NCI-H69 (cell line): Measurements from ENCODE around the gene CYP4Z1.
A peak's percentile ranks its signal among the peaks of the same experiment; 100 is the strongest.
"Not testable (repeated sequence)": the region's sequence is repeated elsewhere in the genome, so short reads cannot be mapped to it uniquely, and the experiment has no call there.

Experiments
- DNase-seq: peaks from one replicate; lab custom pipeline; 2025; lab: John Stamatoyannopoulos, UW

Gene CYP4Z1

GRCh38 chr1:47067097-47067594 lies at the start of gene CYP4Z1:
Gene CYP4Z1 (plus strand): TSS chr1:47067231. CDS start chr1:47067491, 260 bp downstream.
- DNase-seq: no peak

DNA sequence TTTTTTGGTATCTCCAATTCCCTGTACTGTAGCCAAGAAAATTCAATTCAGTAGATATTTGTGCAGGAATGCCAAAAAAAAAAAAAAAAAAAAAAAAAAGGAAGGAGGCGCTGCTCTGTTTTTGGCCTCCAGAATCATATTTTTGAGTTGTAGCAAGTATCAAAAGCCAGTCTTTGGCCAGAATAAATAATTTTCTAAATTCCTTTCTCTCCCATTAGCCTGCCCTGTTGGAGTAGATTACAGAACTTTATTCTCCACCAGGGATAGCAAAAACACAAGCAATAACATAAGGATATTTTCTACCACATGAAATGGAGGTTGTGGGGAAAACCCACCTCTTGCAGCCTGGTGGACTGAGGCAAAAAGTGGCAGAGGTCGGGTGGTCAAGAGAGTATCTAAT lies 46.0 kb upstream of the CYP4Z1 start:
- DNase-seq: no peak

DNA sequence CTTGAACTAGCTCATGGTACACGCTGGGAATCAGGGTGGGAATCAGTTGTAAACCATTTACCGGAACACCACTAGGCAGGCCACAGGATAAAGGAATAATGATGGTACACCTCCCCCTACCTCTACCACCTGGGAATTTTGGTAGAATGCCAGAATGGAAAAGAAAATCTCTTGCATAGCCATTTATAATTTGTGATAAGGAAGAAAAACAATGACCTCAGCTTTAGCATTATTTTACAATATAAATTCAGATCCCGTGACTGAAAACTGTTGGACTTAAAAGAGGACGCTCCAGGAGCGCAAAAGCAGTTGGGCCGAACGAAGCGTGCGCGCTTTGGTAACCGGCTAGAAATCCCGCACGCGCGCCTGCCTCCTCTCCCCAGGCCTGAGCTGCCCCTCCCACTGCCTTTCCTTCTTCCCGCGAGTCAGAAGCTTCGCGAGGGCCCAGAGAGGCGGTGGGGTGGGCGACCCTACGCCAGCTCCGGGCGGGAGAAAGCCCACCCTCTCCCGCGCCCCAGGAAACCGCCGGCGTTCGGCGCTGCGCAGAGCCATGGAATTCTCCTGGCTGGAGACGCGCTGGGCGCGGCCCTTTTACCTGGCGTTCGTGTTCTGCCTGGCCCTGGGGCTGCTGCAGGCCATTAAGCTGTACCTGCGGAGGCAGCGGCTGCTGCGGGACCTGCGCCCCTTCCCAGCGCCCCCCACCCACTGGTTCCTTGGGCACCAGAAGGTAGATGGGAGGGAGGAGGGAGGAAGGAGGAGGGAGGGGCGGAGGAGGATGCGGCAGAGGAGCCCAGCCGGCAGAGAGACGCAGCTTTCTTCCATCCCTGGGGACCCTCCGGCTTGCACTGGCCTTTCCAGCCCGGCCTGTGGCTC lies 43.5 kb upstream of the CYP4Z1 start, which contains the start of gene CYP4X1:
Gene CYP4X1 (plus strand): TSS at position 402 of the 873 bp plus-strand sequence. CDS start 149 bp downstream, at position 551.
- DNase-seq: peak; percentile 22

DNA sequence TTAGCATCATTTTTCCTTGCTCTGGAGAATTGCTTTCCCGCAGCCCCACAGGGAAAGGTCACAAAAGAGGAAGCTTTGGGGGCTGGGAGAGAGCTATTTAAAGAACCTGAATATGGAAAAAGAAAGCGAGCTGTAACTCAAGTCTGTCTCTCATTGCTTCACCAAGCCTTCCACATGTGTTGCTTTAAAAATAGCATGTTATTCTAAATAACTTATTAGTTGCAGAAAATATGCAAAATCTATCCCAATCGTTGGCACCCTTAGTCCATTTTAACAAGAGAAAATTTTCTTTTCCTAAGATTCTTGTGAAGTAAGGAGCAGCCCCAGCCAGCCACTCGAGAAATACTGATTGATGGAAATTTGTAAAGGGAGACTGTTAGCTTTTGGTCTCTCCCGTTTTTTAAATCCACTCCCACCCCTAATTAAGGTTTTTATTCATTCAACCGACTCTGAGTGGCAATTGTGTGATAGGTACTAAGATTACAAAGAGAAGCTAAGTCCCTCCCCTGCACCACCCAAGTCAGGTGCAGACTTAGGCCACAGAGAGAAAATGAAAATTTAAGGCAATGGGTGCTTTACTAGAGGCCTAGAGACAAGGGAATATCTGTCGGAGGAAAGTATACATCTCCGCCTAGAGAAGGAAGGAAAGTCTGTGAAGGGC lies 42.8 kb upstream of the CYP4Z1 start:
- DNase-seq: no peak

DNA sequence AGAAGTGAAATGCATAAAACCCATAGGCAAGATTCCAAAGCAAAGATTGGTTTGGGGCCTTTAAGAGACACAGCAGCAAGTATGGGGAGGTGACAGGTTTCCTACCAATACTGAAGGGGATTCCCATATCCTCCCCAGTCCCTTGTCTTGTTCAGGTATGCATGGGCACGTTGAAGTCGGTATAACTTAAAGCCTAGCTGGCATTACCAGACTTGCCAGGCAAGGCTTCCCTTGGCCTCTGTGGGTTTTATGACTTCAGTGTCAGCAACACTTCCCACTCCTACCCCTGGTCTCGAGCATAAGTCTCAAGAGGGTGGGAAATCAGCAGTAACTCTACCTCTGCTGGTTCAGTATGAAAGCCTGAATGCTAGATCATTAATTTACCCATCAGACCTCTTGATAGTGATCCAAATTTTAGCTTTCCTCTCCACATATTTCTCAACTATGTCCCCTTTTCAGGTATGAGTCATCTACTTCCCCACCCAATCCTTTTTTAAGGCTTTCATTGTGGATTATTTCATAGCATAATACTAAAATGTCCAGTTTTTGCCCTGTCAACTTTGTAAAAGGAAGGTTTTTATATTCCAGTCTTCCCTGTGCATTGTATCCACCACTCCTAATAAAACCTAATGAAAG lies 36.7 kb upstream of the CYP4Z1 start:
- DNase-seq: no peak

DNA sequence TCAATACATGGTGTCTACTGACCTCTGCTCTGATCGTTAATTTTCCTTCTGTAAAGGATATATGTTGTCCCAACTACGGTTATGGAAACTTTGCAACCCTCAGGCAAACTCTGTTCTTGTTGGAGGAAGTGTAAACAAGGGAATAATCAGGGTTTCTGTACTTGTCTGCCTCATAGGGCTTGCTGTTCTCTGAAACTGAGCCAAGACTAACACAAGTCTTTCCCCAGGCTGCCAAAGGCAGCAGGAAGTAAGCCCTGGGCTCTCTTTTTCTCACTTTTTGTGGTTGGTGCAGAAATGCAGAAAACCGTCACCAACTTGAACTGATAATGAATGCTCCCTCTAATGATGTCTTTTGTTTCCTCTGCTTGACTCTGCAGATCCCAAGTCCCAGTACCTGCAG lies 36.0 kb upstream of the CYP4Z1 start:
- no peak for DNase-seq

GRCh38 chr1:47031585-47031984 lies 35.4 kb upstream of the CYP4Z1 start:
- no peak for DNase-seq

GRCh38 chr1:47036764-47037163 lies 30.3 kb upstream of the CYP4Z1 start:
- no peak for DNase-seq

DNA sequence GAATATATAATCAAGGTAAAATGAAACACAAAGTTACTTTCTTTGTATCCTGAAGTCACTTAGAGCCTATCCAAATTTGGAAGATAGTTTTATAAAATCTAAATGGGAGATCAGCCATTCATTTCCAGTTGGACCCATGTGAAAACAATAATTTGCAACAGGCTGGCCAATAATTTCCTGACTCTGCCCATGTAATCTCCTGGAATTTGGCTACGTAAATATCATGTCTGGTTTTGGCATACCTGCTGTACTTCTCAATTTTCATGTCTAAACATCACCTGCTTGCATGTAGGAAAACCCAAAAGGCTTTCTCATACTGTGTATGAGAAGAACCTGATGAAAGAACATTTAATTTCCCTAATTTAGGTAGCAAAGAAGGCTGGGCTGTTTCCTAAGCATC lies 7.7 kb upstream of the CYP4Z1 start:
- DNase-seq: no peak

GRCh38 chr1:47069080-47069479 lies 2.0 kb downstream of the CYP4Z1 start:
- DNase-seq: not testable (repeated sequence)

DNA sequence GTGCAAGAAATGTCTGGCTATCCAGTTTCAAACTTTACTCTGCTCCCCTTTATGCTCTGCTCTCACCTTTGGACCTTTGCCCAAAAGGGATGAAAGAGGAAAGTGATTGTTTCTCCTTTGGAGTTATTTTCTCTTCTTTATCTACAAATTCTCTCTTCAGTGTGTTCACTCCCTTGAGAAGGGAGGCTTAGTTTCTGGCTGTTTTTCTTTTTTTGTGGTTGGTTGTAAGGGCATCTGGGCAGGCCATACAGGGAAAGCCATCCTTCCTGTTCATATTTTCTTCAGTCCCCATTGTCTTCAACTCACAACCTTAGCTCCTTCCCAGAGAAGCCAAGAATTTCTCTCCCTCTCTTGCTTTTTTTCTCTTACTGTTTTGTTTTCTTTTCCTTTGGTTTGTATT lies 2.5 kb downstream of the CYP4Z1 start:
- not testable (repeated sequence) for DNase-seq

DNA sequence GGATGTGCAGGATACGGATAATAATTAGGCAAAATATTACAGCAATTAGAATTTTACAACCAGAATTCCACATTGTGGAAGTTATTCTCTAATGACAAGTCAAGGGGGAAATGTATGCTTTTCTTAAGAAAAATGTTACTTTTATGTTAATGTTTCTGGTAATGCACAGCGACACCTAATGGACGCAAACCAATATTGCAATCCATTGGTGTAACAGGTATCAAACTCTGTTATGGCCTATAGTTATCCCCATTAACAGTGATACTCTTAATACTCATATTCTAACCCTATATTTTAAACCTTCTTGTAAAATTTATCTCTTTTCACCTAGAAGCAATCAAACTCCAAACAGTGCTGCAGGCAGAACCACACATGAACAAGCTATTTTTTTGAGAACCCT lies 22.3 kb downstream of the CYP4Z1 start:
- DNase-seq: peak; percentile 10

GRCh38 chr1:47091476-47091875 lies 24.4 kb downstream of the CYP4Z1 start:
- not testable (repeated sequence) for DNase-seq

GRCh38 chr1:47104816-47105215 lies 37.8 kb downstream of the CYP4Z1 start:
- DNase-seq: no peak

DNA sequence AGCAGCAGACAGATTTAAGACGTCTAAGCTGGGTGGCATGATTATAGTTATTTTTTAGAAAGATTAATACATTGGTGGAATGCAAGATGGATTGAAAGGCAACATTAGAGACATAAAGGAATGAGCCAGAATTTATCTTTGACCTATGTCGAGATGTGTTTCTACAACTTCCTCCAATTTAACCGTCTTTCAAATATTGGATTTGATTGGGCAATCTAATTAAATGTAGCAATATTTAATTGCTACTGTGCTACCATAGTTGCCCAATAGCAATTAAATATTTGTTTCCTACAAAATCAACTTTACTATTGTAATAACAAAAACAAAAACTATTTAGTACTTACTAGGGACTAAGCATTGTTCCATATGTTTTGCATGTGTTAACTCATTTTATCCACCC lies 39.8 kb downstream of the CYP4Z1 start:
- DNase-seq: no peak

- DNase-seq: not testable (repeated sequence)
Measured at GRCh38 chr1:47107851-47108574, 41.0 kb downstream of the CYP4Z1 start.

DNA sequence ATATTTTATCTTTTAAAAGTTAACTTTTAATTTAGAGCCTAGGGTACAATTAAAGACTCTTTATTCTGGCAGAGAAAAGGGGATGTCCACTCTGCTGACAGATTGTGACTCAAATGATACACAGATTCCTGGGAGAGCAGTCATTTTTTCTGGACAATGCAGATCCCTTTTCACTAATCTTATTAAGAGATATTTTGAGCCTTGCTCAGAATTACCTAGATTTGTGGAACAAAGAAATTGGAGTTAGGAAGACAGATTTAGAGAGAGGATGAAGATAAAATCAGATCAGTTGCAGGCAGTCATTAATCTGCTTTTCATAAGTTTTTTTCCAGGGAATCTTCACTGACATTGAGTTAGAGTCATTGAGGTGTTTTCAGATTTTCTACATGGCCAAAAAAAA lies 42.5 kb downstream of the CYP4Z1 start:
- DNase-seq: not testable (repeated sequence)

GRCh38 chr1:47113178-47113577 lies 46.1 kb downstream of the CYP4Z1 start:
- no peak for DNase-seq

DNA sequence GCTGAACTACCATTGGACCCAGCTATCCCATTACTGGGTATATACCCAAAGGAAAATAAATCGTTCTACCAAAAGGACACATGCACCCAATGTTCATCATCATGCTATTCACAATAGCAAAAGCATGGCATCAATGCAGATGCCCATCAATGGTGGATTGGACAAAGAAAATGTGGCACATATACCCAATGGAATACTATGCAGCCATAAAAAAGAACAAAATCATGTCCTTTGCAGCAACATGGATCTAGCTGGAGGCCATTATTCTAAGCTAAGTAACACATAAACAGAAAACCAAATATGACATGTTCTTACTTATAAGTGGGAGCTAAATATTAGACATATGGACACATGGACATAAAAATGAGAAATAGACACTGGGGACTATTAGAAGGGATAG lies 54.0 kb downstream of the CYP4Z1 start:
- not testable (repeated sequence) for DNase-seq

GRCh38 chr1:47124834-47125233 lies 57.8 kb downstream of the CYP4Z1 start:
- DNase-seq: not testable (repeated sequence)

- DNase-seq: not testable (repeated sequence)
Measured at GRCh38 chr1:47126997-47127396, 60.0 kb downstream of the CYP4Z1 start.

GRCh38 chr1:47128221-47128620 lies 61.2 kb downstream of the CYP4Z1 start:
- no peak for DNase-seq
